H9 (cell line): ENCODE measurements around the gene GSX2. TPM values are rescaled to one million over a fixed set of nuclear protein-coding genes. Genes with fewer than 3 reads are reported as not detected.

Experiments
- DNase-seq: peaks from one replicate; pipeline ENCODE4 v3.0.0-alpha.2; 2017
- H2AFZ ChIP-seq: one replicate; pipeline ENCODE4 v1.6.1; 2013; ENCODE audit warnings: mild to moderate bottlenecking, low read length, control low read depth, moderate library complexity
- H2AK5ac ChIP-seq: 2 replicates; pipeline ENCODE4 v1.6.1; 2013; ENCODE audit warnings: low read length, control low read depth, mixed read lengths; ENCODE audit not compliant: insufficient read length
- H2BK120ac ChIP-seq: one replicate; pipeline ENCODE4 v1.6.1; 2013; ENCODE audit warnings: low read depth, mild to moderate bottlenecking, low read length, control low read depth, inconsistent platforms; ENCODE audit not compliant: poor library complexity, severe bottlenecking
- H2BK12ac ChIP-seq: 2 replicates; pipeline ENCODE4 v1.6.1; 2013; ENCODE audit warnings: low read length, control low read depth, mixed read lengths, low read depth; ENCODE audit not compliant: insufficient read length
- H2BK15ac ChIP-seq: 2 replicates; pipeline ENCODE4 v1.6.1; 2013; ENCODE audit warnings: low read depth, low read length, control low read depth
- H2BK20ac ChIP-seq: one replicate; pipeline ENCODE4 v1.6.1; 2013; ENCODE audit warnings: low read depth, mild to moderate bottlenecking, low read length, control low read depth, inconsistent platforms; ENCODE audit not compliant: poor library complexity, severe bottlenecking
- H2BK5ac ChIP-seq: 2 replicates; pipeline ENCODE4 v1.6.1; 2013; ENCODE audit warnings: low read length, control low read depth, mixed read lengths; ENCODE audit not compliant: insufficient read length
- H3K14ac ChIP-seq: 2 replicates; pipeline ENCODE4 v1.6.1; 2013; ENCODE audit warnings: low read length, control low read depth; ENCODE audit not compliant: insufficient read depth
- H3K18ac ChIP-seq: 2 replicates; pipeline ENCODE4 v1.6.1; 2013; ENCODE audit warnings: low read depth, mild to moderate bottlenecking, mixed read lengths, low read length, control low read depth; ENCODE audit not compliant: insufficient read length
- H3K23ac ChIP-seq: 2 replicates; pipeline ENCODE4 v1.6.1; 2013; ENCODE audit warnings: low read length, control low read depth, mixed read lengths, low read depth; ENCODE audit not compliant: insufficient read length
- H3K23me2 ChIP-seq: 2 replicates; pipeline ENCODE4 v1.6.1; 2013; ENCODE audit warnings: low read depth, mild to moderate bottlenecking, mixed read lengths, low read length, control low read depth; ENCODE audit not compliant: insufficient read length, poor library complexity, severe bottlenecking
- H3K27ac ChIP-seq: 2 replicates; pipeline ENCODE4 v1.5.1; 2013; ENCODE audit warnings: low read length, control low read depth, mixed read lengths, low read depth; ENCODE audit not compliant: insufficient read length
- H3K27me3 ChIP-seq: 2 replicates; pipeline ENCODE4 v1.6.1; 2013; ENCODE audit warnings: low read length, control low read depth, inconsistent platforms; ENCODE audit not compliant: insufficient read depth
- H3K4ac ChIP-seq: 2 replicates; pipeline ENCODE4 v1.6.1; 2013; ENCODE audit warnings: low read depth, mild to moderate bottlenecking, control low read depth, inconsistent platforms, low read length, moderate library complexity
- H3K4me1 ChIP-seq: 2 replicates; pipeline ENCODE4 v1.6.1; 2013; ENCODE audit warnings: low read length, control low read depth, inconsistent platforms; ENCODE audit not compliant: insufficient read depth
- H3K4me2 ChIP-seq: 2 replicates; pipeline ENCODE4 v1.6.1; 2013; ENCODE audit warnings: low read length, control low read depth, mixed read lengths; ENCODE audit not compliant: insufficient read length, insufficient read depth
- H3K56ac ChIP-seq: 2 replicates; pipeline ENCODE4 v1.6.1; 2013; ENCODE audit warnings: low read depth, mild to moderate bottlenecking, mixed read lengths, low read length, control low read depth; ENCODE audit not compliant: insufficient read length
- H3K79me1 ChIP-seq: 2 replicates; pipeline ENCODE4 v1.6.1; 2013; ENCODE audit warnings: low read depth, mild to moderate bottlenecking, moderate library complexity, low read length, control low read depth, inconsistent platforms; ENCODE audit not compliant: insufficient read depth, poor library complexity, severe bottlenecking
- H3K79me2 ChIP-seq: 2 replicates; pipeline ENCODE4 v1.6.1; 2013; ENCODE audit warnings: low read length, control low read depth, inconsistent platforms; ENCODE audit not compliant: insufficient read depth
- H3K9ac ChIP-seq: 2 replicates; pipeline ENCODE4 v1.6.1; 2013; ENCODE audit warnings: low read length, control low read depth, mixed read lengths; ENCODE audit not compliant: insufficient read length; ENCODE audit errors: extremely low read depth
- H3K9me3 ChIP-seq: one replicate; pipeline ENCODE4 v1.6.1; 2013; ENCODE audit warnings: low read depth, low read length, inconsistent platforms; ENCODE audit not compliant: control insufficient read depth
- H3T11ph ChIP-seq: one replicate; pipeline ENCODE4 v1.6.1; 2013; ENCODE audit warnings: mild to moderate bottlenecking, low read length, control low read depth, inconsistent platforms
- H4K20me1 ChIP-seq: one replicate; pipeline ENCODE4 v1.6.1; 2013; ENCODE audit not compliant: control insufficient read depth, insufficient read length, insufficient read depth
- H4K5ac ChIP-seq: 2 replicates; pipeline ENCODE4 v1.6.1; 2013; ENCODE audit warnings: low read depth, mild to moderate bottlenecking, mixed read lengths, low read length, control low read depth; ENCODE audit not compliant: insufficient read length
- H4K8ac ChIP-seq: replicated peaks from 2 replicates; pipeline ENCODE4 v1.6.1; 2013; ENCODE audit warnings: low read length, control low read depth, mixed read lengths, low read depth; ENCODE audit not compliant: insufficient read length
- H4K91ac ChIP-seq: 2 replicates; pipeline ENCODE4 v1.6.1; 2013; ENCODE audit warnings: low read depth, mild to moderate bottlenecking, moderate library complexity, mixed read lengths, low read length, control low read depth; ENCODE audit not compliant: insufficient read length
- H3K27ac Mint-ChIP-seq, 3 experiments: 2 replicates in 2 of 3; 3 replicates in 1 of 3; pipeline ENCODE4 v1.8.0; 2020 to 2021; ENCODE audit warnings: mixed read lengths in 3 of 3, mild to moderate bottlenecking in 1 of 3, moderate library complexity in 1 of 3
- H3K27me3 Mint-ChIP-seq: 2 replicates; pipeline ENCODE4 v1.8.0; 2021; ENCODE audit warnings: low read depth, mild to moderate bottlenecking, moderate library complexity, mixed read lengths
- H3K36me3 Mint-ChIP-seq, 3 experiments: 2 replicates in 2 of 3; 3 replicates in 1 of 3; pipeline ENCODE4 v1.8.0; 2020 to 2021; ENCODE audit warnings: low read depth in 3 of 3, mixed read lengths in 3 of 3; ENCODE audit not compliant: insufficient read depth in 1 of 3
- H3K4me1 Mint-ChIP-seq, 2 experiments: 2 replicates each; pipeline ENCODE4 v1.8.0; 2020; ENCODE audit warnings: mixed read lengths in 2 of 2
- H3K4me3 Mint-ChIP-seq, 2 experiments: 2 replicates in 1 of 2; 3 replicates in 1 of 2; pipeline ENCODE4 v1.8.0; 2020 to 2021; ENCODE audit warnings: mild to moderate bottlenecking in 2 of 2, mixed read lengths in 2 of 2, moderate library complexity in 1 of 2
- H3K9me3 Mint-ChIP-seq, 2 experiments: 2 replicates in 1 of 2; 3 replicates in 1 of 2; pipeline ENCODE4 v1.8.0; 2020; ENCODE audit warnings: mild to moderate bottlenecking in 2 of 2, mixed read lengths in 2 of 2, moderate library complexity in 1 of 2
- CTCF ChIP-seq: fragments of 200-600 bp; sonication (generic); conservative IDR thresholded peaks from 3 replicates; pipeline ENCODE4 v1.8.0; 2021; ENCODE audit warnings: antibody characterized with exemption, mild to moderate bottlenecking
- WGBS: extraction: QIAGEN DNeasy Blood & Tissue Kit; methylation state at CpG from one replicate; pipeline ENCODE4 v1.1.7; 2013; ENCODE audit warnings: missing lambda C conversion rate, low lambda C conversion rate, mixed read lengths; ENCODE audit not compliant: insufficient read length; ENCODE audit errors: extremely low coverage; 5-methylcytosine and 5-hydroxymethylcytosine counted together
- total RNA-seq: library from RNA; stranded (reverse); gene quantifications from 2 replicates; pipeline ENCODE4 v1.2.1, GENCODE V29; 2021

Gene GSX2
- total RNA-seq, 1 experiment from 2014 or later: not detected

GRCh38 chr4:54061067-54061466, 38.9 kb upstream of the GSX2 start:
- no peak overlapping the region for H3K4me2 ChIP-seq
- H2BK20ac ChIP-seq: no peak overlapping the region
- Mint-ChIP-seq H3K27me3 (peaks cover 2% of the 10 kb centered on the region), H3K9me3 (no peaks in the 10 kb centered on the region), H3K27ac (no peak overlapping the region), H3K4me1 (peaks cover 31 to 42% of the 10 kb centered on the region in 2 experiments), H3K4me3 (no peak overlapping the region), H3K36me3 (no peaks in the 10 kb centered on the region)
- WGBS: no CpG with 5 or more reads among the region's 3 CpGs
- no peak overlapping the region for H3K56ac ChIP-seq
- no peak overlapping the region for H4K91ac ChIP-seq
- no peak overlapping the region for H4K8ac ChIP-seq
- H3K23ac ChIP-seq: no peak overlapping the region
- no peak overlapping the region for H3K27ac ChIP-seq
- no peak overlapping the region for H3K18ac ChIP-seq
- peaks cover 7% of the 10 kb centered on the region for H3K23me2 ChIP-seq
- H3K79me1 ChIP-seq: peaks cover 7% of the 10 kb centered on the region
- DNase-seq: no peak
- H3T11ph ChIP-seq: no peak overlapping the region
- H2BK15ac ChIP-seq: no peak overlapping the region
- H3K79me2 ChIP-seq: no peaks in the 10 kb centered on the region
- no peak overlapping the region for H2BK5ac ChIP-seq
- no peak overlapping the region for H2AFZ ChIP-seq
- H2BK120ac ChIP-seq: no peak overlapping the region
- H2BK12ac ChIP-seq: no peak overlapping the region
- TF ChIP-seq CTCF: no peak
- no peak overlapping the region for H3K9ac ChIP-seq
- no peak overlapping the region for H4K5ac ChIP-seq
- no peaks in the 10 kb centered on the region for H4K20me1 ChIP-seq
- H3K4me1 ChIP-seq: no peaks in the 10 kb centered on the region; the same call in 1 of the 2 replicates
- H3K9me3 ChIP-seq: no peaks in the 10 kb centered on the region
- H3K27me3 ChIP-seq: no peaks in the 10 kb centered on the region
- H2AK5ac ChIP-seq: no peak overlapping the region
- no peak overlapping the region for H3K4ac ChIP-seq
- no peak overlapping the region for H3K14ac ChIP-seq
